GM12801 (cell line): ENCODE measurements around the gene NIP7.

Experiments used
- TF ChIP-seq, protein P1 (sequence below): IDR thresholded peaks from one replicate; pipeline ENCODE4 v1.5.1; 2011; ENCODE audit warnings: control low read depth; ENCODE audit not compliant: insufficient read length; ENCODE audit errors: extremely low read depth

NIP7 gene

DNA sequence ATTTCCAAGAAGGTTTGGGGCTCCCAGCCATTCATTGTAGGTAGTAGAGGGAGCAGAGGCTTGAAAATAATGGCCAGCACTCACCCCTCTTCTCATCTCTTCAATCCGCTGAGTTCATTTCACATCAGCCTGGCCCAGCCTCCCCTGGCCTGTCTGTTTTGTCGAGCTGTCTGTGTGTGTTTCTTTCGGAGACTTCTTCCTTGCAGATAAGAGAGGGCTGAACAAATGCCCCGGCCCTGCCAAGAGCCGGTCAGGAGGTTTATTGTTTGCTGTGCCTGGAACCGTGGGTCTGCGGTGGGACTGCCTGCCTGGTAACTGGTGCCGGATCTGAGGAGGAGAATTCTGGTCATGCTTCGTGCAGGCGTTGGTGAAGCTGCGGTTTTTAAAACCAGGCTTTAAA, 25.0 kb upstream of the NIP7 start:
- TF ChIP-seq, protein P1, sequence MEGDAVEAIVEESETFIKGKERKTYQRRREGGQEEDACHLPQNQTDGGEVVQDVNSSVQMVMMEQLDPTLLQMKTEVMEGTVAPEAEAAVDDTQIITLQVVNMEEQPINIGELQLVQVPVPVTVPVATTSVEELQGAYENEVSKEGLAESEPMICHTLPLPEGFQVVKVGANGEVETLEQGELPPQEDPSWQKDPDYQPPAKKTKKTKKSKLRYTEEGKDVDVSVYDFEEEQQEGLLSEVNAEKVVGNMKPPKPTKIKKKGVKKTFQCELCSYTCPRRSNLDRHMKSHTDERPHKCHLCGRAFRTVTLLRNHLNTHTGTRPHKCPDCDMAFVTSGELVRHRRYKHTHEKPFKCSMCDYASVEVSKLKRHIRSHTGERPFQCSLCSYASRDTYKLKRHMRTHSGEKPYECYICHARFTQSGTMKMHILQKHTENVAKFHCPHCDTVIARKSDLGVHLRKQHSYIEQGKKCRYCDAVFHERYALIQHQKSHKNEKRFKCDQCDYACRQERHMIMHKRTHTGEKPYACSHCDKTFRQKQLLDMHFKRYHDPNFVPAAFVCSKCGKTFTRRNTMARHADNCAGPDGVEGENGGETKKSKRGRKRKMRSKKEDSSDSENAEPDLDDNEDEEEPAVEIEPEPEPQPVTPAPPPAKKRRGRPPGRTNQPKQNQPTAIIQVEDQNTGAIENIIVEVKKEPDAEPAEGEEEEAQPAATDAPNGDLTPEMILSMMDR, result no peak

DNA sequence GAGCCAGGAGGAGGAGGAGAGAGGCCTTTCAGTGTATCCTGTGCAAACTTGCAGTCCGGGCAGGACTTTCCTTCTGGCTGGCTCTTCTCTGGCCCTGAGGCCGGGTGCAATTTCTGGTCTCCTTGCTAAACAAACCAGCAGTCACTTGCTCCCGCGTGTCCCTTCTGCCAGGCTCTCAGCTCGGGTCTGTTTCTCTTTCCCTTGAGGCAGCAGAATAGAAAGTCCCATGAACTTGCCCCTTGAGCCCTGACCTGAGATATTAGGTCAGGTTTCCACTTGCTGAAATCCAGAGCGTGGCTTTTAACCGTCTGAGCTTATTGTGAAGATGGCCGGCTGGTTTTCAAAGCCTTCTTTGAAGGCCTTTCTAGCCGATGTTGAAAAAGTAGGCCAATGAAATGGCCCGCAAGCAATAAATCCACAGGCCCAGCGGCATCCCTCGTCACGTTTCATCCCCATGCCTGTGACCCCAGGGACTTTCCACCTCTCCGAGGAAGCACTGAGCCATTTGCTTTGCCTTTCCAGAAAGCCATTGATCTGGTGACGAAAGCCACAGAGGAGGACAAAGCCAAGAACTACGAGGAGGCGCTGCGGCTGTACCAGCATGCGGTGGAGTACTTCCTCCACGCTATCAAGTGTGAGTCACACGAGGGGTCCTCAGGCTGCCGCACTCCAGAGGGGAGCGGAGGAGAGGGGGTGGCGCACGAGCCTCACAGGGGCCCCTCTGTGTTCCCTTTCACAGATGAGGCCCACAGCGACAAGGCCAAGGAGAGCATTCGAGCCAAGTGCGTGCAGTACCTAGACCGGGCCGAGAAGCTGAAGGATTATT, 23.9 kb upstream of the NIP7 start:
- TF ChIP-seq, protein P1, result no peak

DNA sequence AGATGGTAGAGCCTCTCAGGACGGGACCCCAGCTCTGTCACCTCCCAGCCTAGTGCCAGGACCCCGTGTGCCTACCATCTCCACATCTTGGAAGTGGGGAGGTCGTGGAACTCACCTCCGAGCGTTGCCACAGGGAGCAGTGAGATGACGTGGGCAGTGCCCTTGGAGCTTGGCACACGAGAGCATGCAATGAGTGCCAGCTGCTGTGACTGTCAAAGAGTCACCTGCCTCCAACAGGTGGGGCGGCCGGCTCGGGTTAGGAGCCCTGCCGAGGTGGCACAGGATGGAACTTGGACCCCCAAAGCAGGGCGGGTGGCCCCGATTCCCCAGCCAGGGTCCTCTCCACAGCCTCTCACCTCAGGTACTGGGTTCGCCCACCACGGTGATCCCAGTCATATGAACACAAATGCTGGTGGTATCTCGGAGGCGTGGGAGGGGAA, 23.0 kb upstream of the NIP7 start:
- TF ChIP-seq, protein P1, result no peak

DNA sequence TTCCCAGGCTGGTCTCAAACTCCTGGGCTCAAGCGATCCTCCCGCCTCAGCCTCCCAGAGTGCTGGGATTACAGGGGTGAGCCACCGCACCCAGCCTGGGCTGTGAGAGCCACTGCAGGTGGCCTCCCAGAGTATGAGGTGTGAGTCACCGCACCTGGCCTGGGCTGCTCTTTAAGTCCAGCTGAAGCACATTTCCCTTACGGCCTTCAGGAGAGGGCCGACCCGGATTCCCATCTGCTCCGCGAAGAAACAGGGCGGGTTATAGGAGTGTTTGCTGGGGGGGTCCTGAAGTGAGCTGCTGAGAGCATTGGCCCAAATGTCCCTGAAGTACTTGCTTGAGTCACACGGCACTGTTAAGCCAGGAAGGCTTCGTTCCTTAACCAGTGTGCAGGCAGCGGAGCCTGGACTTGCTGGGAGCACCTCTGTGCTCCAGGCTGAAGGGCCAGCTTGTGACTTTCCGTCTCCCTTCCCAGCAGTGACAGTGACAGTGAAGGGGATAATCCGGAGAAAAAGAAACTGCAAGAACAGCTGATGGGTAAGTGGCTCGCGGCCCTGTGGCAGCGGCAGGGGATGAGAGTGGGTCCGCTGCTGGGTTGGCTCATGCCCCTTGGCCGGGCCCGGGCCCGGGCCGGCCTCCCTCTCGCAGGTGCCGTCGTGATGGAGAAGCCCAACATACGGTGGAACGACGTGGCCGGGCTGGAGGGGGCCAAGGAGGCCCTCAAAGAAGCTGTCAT, 21.2 kb upstream of the NIP7 start:
- TF ChIP-seq, protein P1, result no peak

DNA sequence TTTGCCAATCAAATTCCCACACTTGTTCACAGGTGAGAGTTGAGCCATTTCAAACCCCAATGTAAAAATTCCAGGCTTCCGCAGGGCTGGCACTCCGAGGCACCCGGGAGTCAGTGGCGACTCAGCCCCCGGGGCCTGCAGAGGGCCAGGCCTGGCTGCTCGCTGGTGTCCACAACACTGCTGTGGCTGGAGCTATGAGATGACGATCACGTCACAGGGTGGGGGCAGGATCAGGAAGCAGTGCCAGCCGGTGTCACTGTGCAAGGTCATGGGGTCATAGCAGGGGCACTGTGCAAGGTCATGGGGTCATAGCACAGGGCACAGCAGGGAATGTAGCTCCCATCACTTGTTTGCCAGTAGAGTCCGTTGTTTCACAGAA, 20.7 kb upstream of the NIP7 start:
- TF ChIP-seq, protein P1, result no peak

DNA sequence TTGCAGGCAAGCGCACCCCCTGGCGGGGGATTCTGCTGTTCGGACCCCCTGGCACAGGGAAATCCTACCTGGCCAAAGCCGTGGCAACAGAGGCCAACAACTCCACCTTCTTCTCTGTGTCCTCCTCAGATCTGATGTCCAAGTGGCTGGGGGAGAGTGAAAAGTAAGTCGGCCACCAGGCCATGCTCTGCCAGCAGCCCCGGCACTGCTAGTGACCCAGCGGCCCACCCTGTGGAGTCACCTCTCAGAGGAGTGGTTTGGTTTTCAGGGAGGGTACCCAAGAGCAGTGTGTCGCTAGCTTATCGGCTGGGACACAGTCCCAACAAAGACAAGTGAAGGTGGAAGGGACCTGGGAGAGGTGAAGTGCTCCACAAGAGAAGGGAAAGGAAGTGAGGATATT, 20.2 kb upstream of the NIP7 start:
- TF ChIP-seq, protein P1, result no peak

DNA sequence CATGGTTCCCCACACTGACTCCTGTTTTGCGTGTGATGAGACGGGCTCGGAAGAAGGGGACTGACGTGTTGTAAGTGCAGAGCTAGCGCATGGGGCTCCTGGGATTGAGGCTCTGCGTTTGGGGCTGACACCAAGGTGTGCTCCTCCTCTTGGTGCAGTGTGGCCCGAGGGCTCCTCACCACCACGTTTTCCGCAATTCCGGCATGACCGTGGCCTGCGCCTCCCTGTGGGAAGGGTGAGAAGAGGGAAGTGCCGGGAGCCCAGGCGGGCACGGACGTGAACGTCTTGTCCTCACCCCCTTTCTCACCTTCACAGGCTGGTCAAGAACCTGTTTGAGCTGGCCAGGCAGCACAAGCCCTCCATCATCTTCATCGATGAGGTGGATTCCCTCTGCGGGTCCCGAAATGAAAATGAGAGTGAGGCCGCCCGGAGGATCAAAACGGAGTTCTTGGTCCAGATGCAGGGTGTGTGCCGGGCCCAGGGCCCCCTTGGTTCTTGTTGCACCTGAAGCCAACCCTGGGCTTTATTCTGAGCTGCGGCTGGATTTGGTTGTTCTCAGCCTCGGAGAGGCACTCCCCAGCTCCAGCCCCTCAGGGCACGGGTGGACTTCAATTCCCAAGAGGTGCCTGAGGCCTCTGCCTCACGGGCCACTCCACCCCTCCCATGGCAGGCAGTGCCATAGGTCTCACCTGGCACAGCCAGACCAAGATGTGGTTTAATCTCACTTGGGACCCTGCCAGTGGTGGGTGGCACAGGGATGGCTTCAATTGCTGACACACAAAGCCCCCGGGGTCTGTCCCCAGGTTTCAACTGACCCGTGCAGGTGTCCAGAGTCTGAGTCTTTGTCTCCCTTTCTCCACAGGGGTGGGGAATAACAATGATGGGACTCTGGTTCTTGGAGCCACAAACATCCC, 19.5 kb upstream of the NIP7 start:
- TF ChIP-seq, protein P1, result no peak
